ENCODE results near the gene LRRC34. TPM values are rescaled to one million over a fixed set of nuclear protein-coding genes. Genes with fewer than 3 reads are reported as not detected.
A peak's percentile ranks its signal among the peaks of the same experiment; 100 is the strongest.

Gene LRRC34
- total and polyA plus RNA-seq, 9 of the 15 experiments (the other 6 are each of a cell fraction or from before 2014, with no cell fraction given), result 0.17 to 0.30 TPM; not detected in 7

DNA sequence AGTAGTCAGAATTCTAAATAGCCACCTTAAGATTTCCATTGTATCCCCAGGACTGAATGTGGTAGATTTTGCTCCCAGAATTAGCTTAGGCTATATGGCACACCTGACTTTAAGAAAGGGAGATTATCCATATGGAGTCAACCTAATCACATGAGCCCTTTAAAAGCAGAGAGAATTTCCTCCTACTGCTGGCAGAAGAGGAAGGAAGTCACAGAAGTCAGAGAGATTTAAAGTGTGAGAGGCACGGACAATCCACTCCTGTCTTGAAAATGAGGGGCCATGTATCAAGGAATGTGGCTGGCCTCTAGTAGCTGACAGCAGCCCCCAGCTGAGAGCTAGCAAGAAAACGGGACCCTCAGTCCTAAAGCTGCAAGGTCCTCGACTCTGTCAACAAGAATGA is 30.3 kb upstream of the LRRC34 start:
- BruUV-seq (replicated peaks), result no TSS peak
- H2AFZ ChIP-seq (ENCODE audit: low read depth, low read length), result peak overlapping the region; percentile 34; the same call in 1 of the 2 replicates
- no peak overlapping the region for H3K4me2 ChIP-seq (ENCODE audit: insufficient read depth, low read length)
- intact Hi-C loops (cut with micrococcal nuclease) (no loop called here), in situ Hi-C loops (cut with MboI) (no loop called here)
- no peaks in the 10 kb centered on the region for H3K36me3 ChIP-seq (ENCODE audit: control insufficient read depth, insufficient read depth, low read length)
- no peak for ATAC-seq
- H3K27me3 ChIP-seq (ENCODE audit: control insufficient read depth in 2 of 2, insufficient read depth in 2 of 2, low read length in 2 of 2), result peaks cover 0 to 6% of the 10 kb centered on the region in 2 experiments
- H3K9ac ChIP-seq (ENCODE audit: insufficient read depth in 1 of 2, low read depth in 2 of 2, low read length in 2 of 2), result no peak overlapping the region
- H3K27ac ChIP-seq (ENCODE audit: extremely low read depth, low read depth, low read length), result no peak overlapping the region
- no peaks in the 10 kb centered on the region for H3K79me2 ChIP-seq (ENCODE audit: control insufficient read depth, insufficient read depth, low read length)
- no peak overlapping the region for H3K4me3 ChIP-seq
- H3K9me1 ChIP-seq (ENCODE audit: control insufficient read depth, insufficient read depth, low read length), result no peaks in the 10 kb centered on the region
- 0% methylated on average over 3 of the region's 3 CpGs for WGBS (ENCODE audit: insufficient coverage, low coverage, missing lambda C conversion rate)
- H3K9me3 ChIP-seq (replicated peaks; ENCODE audit: control insufficient read depth, insufficient read depth, low read depth, low read length), result no peaks in the 10 kb centered on the region
- H4K20me1 ChIP-seq (replicated peaks; ENCODE audit: control insufficient read depth, insufficient read depth, low read length), result no peaks in the 10 kb centered on the region
- no peak for DNase-seq (ENCODE audit: extremely low read depth in 1 of 4, low spot score in 3 of 4)
- ChIA-PET POLR2A (interaction anchor here (1.1 kb wide), 1 partner anchor 19 kb away, joined by 4 read pairs; no protein-coding TSS in a partner anchor), CTCF (ENCODE audit: low intra/inter-chr PET ratio) (no interaction called here)
- no peak for FAIRE-seq
- 0 out of 5 replicates have a peak, but pooled peaks cover 0 to 2% of the 10 kb centered on the region in 2 experiments for H3K4me1 ChIP-seq (replicated peaks in 1 of 2; ENCODE audit: control insufficient read depth in 2 of 2, insufficient read depth in 2 of 2, low read length in 2 of 2)
- TF ChIP-seq, protein P1, sequence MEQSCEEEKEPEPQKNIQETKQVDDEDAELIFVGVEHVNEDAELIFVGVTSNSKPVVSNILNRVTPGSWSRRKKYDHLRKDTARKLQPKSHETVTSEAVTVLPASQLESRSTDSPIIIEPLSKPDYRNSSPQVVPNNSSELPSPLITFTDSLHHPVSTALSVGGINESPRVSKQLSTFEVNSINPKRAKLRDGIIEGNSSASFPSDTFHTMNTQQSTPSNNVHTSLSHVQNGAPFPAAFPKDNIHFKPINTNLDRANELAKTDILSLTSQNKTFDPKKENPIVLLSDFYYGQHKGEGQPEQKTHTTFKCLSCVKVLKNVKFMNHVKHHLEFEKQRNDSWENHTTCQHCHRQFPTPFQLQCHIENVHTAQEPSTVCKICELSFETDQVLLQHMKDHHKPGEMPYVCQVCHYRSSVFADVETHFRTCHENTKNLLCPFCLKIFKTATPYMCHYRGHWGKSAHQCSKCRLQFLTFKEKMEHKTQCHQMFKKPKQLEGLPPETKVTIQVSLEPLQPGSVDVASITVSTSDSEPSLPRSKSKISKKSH (CRISPR knock-in tag; IDR thresholded peaks at IDR 0.05), result no peak
- no peak for TF ChIP-seq NR2C2 (CRISPR knock-in tag; IDR thresholded peaks at IDR 0.05)
- TF ChIP-seq NR2C2 (tag; IDR thresholded peaks at IDR 0.05), result no peak
- TF ChIP-seq, protein P2, sequence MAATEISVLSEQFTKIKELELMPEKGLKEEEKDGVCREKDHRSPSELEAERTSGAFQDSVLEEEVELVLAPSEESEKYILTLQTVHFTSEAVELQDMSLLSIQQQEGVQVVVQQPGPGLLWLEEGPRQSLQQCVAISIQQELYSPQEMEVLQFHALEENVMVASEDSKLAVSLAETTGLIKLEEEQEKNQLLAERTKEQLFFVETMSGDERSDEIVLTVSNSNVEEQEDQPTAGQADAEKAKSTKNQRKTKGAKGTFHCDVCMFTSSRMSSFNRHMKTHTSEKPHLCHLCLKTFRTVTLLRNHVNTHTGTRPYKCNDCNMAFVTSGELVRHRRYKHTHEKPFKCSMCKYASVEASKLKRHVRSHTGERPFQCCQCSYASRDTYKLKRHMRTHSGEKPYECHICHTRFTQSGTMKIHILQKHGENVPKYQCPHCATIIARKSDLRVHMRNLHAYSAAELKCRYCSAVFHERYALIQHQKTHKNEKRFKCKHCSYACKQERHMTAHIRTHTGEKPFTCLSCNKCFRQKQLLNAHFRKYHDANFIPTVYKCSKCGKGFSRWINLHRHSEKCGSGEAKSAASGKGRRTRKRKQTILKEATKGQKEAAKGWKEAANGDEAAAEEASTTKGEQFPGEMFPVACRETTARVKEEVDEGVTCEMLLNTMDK (IDR thresholded peaks at IDR 0.05; ENCODE audit: borderline replicate concordance, insufficient read depth, low read depth, low read length, poor library complexity, severe bottlenecking), result no peak
- TF ChIP-seq, protein P3, sequence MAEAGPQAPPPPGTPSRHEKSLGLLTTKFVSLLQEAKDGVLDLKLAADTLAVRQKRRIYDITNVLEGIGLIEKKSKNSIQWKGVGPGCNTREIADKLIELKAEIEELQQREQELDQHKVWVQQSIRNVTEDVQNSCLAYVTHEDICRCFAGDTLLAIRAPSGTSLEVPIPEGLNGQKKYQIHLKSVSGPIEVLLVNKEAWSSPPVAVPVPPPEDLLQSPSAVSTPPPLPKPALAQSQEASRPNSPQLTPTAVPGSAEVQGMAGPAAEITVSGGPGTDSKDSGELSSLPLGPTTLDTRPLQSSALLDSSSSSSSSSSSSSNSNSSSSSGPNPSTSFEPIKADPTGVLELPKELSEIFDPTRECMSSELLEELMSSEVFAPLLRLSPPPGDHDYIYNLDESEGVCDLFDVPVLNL (CRISPR knock-in tag; IDR thresholded peaks at IDR 0.05; ENCODE audit: low read depth), result no peak
- TF ChIP-seq CCAR2 (IDR thresholded peaks at IDR 0.05; ENCODE audit: low read depth, low read length), result no peak
- no peak for TF ChIP-seq ZNF174 (CRISPR knock-in tag; IDR thresholded peaks at IDR 0.05)
- no peak for TF ChIP-seq TFAM (CRISPR knock-in tag; conservative IDR thresholded peaks at IDR 0.05)
- no peak for TF ChIP-seq ZNF57 (CRISPR knock-in tag; IDR thresholded peaks at IDR 0.05)
- TF ChIP-seq ZBTB17 (CRISPR knock-in tag; IDR thresholded peaks at IDR 0.05), result no peak
- no peak for TF ChIP-seq FOXA3 (CRISPR knock-in tag; conservative IDR thresholded peaks at IDR 0.05 in 1 of 2, IDR thresholded peaks at IDR 0.05 in 1 of 2)
- no peak for TF ChIP-seq ZNF212 (CRISPR knock-in tag; IDR thresholded peaks at IDR 0.05)
- TF ChIP-seq, protein P4, sequence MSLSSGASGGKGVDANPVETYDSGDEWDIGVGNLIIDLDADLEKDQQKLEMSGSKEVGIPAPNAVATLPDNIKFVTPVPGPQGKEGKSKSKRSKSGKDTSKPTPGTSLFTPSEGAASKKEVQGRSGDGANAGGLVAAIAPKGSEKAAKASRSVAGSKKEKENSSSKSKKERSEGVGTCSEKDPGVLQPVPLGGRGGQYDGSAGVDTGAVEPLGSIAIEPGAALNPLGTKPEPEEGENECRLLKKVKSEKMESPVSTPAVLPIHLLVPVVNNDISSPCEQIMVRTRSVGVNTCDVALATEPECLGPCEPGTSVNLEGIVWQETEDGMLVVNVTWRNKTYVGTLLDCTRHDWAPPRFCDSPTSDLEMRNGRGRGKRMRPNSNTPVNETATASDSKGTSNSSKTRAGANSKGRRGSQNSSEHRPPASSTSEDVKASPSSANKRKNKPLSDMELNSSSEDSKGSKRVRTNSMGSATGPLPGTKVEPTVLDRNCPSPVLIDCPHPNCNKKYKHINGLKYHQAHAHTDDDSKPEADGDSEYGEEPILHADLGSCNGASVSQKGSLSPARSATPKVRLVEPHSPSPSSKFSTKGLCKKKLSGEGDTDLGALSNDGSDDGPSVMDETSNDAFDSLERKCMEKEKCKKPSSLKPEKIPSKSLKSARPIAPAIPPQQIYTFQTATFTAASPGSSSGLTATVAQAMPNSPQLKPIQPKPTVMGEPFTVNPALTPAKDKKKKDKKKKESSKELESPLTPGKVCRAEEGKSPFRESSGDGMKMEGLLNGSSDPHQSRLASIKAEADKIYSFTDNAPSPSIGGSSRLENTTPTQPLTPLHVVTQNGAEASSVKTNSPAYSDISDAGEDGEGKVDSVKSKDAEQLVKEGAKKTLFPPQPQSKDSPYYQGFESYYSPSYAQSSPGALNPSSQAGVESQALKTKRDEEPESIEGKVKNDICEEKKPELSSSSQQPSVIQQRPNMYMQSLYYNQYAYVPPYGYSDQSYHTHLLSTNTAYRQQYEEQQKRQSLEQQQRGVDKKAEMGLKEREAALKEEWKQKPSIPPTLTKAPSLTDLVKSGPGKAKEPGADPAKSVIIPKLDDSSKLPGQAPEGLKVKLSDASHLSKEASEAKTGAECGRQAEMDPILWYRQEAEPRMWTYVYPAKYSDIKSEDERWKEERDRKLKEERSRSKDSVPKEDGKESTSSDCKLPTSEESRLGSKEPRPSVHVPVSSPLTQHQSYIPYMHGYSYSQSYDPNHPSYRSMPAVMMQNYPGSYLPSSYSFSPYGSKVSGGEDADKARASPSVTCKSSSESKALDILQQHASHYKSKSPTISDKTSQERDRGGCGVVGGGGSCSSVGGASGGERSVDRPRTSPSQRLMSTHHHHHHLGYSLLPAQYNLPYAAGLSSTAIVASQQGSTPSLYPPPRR (CRISPR knock-in tag; IDR thresholded peaks at IDR 0.05; ENCODE audit: borderline replicate concordance), result no peak
